ENCODE results near the gene HMCN1.

DNA sequence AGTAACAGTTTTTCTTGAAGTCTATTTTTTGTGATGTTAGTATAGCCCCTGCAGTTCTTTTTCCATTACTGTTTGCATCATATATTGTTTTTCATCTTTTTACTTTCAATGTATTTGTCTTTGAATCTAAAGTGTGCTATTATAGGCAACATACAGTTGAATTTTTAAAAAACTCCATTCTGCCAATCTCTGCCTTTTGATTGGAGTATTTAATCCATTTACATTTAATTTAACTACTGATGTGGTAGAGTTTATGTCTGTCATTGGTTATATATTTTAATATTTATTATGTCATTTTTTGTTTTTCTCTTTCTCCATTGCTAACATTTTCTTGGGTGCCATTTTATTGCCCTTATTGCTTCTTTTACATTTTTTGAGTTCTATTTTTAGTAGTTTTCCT is 296.3 kb downstream of the HMCN1 start:
- TF ChIP-seq, protein P1, sequence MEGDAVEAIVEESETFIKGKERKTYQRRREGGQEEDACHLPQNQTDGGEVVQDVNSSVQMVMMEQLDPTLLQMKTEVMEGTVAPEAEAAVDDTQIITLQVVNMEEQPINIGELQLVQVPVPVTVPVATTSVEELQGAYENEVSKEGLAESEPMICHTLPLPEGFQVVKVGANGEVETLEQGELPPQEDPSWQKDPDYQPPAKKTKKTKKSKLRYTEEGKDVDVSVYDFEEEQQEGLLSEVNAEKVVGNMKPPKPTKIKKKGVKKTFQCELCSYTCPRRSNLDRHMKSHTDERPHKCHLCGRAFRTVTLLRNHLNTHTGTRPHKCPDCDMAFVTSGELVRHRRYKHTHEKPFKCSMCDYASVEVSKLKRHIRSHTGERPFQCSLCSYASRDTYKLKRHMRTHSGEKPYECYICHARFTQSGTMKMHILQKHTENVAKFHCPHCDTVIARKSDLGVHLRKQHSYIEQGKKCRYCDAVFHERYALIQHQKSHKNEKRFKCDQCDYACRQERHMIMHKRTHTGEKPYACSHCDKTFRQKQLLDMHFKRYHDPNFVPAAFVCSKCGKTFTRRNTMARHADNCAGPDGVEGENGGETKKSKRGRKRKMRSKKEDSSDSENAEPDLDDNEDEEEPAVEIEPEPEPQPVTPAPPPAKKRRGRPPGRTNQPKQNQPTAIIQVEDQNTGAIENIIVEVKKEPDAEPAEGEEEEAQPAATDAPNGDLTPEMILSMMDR (IDR thresholded peaks at IDR 0.05): no peak
- TF ChIP-seq POLR2A (IDR thresholded peaks at IDR 0.05) (no peak), EP300 (IDR thresholded peaks at IDR 0.05) (no peak), POLR2AphosphoS5 (IDR thresholded peaks at IDR 0.05) (no peak)
